NCI-H2171 treated with DMSO at 0.1 percent for 48 hours (cell line): ENCODE results near the gene RBPJ.
A peak's percentile ranks its signal among the peaks of the same experiment; 100 is the strongest.

Experiments
- DNase-seq: peaks from one replicate; lab custom pipeline; 2025; lab: John Stamatoyannopoulos, UW

Gene RBPJ

GRCh38 chr4:26320538-26321372 lies at the start of gene RBPJ:
Gene RBPJ (plus strand): TSS chr4:26321014. CDS start chr4:26321029, 15 bp downstream.
- peak; percentile 84 for DNase-seq

DNA sequence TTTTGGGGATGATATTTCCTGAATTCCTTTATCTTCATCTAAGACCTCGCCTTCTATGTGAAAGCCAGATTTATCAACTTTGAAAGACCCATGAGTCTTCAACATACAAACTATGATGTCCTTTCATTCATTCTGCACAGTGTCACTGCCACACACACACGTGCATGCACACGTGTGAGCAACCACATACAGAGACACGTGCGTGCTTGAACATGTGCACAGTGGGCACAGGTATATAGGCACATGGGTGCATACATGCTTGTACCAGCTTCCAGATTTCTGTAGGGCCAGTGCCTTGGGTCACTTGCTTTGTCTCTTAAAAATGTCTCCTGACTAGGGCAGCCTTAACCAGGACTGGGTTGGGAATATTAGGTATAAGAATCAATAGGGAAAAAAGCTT lies 49.1 kb upstream of the RBPJ start:
- DNase-seq = no peak

DNA sequence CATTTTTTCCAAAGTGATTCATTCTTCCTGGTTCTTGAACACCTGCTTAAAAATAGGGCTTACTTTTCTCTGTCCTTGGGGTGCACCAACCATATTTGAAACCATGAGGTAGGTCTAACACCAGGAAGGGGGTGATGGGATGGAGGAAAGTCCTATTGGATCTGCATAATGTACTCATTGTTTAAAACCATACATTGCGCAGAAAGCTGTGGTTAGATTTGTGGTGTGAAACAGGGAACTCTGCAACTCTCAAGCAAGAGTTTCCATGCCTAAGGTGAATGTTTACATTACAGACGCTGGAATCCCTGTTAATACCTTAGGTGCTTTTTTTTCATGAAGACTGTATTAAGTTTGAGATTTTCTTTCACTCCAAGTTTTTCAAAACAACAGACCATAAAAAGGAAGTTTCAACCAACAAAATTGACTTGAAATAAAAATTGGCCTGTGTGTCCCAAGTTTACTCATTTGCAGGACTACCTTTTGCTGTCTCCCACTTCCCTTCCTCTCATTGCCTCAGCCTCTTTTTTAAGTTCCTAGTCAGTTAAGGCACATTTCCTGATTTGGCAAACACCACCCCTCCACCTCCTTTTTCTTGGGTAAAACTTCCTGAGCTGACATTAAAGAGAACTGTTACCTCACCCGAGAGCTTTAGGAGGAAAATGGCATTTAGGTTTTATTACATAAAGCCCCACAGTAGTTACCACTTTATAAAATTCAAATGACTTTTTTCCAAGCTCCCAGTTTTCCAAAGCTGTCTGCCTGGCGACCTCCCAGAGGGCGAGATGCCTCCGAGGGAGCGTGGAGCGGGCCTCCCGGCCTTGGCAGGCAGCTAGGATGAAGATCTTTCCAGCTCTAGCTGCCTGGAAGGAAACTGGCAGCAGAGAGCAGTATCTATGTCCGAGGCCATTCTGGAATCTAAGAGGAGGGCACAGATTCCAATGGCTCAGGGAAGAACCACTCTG lies 47.9 kb upstream of the RBPJ start:
- no peak for DNase-seq

GRCh38 chr4:26273616-26273980 lies 47.2 kb upstream of the RBPJ start:
- DNase-seq = no peak

DNA sequence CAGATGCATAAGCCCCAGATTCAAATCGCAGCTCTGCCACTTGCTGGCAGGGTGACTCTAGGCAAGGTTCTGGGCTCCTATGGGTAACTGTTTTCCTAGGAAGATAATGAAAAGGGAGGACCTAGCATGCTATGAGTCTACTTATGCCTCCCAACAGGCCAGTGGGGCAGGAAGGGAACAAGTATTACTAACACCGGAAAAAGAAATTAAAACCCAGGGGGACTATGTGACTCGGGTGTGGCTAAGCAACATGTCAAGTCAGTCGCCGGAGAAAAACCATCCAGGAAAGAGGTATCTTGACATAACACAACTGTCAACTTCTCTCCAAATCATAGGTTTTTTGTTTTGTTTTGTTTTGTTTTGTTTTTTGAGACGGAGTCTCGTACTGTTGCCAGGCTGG lies 45.5 kb upstream of the RBPJ start:
- no peak for DNase-seq

GRCh38 chr4:26279446-26279845 lies 41.4 kb upstream of the RBPJ start:
- DNase-seq = no peak

DNA sequence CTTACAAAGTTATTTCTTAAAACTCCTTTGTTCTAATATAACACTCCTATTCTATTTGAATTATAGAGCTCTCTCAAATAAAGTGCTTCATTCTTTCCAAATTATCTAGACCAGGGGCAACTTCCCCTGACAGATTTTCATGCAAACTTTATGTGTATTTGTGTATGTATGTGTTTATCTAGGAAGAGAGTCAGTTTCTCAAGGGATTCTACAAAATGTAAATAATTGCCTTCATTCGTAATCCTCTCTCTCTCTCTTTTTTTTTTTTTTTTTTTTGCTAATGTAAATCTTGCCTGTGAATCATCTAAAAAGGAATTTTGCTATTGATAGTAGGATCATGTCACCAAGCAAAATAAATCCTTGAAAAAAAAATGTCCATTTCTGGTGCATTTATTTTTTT lies 38.9 kb upstream of the RBPJ start:
- DNase-seq = no peak

GRCh38 chr4:26284536-26284935 lies 36.3 kb upstream of the RBPJ start:
- DNase-seq = no peak

DNA sequence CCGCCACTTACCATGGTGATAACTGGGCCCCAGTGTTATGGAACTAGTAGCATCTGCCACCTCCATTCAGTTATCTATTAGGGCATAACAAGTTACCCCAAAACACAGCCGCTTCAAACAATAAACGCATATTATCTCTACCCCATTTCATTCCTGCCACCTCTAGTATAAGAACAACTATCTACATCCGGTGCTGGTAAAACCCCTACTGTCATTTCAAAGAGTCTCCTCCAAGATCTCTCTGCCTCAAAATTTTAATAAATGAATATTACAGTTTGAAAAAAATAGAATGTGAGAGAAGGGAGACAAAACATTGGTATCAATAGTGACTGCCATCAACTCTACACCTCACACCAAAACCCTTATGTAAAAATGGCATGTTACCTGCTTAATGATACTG lies 35.5 kb upstream of the RBPJ start:
- no peak for DNase-seq

DNA sequence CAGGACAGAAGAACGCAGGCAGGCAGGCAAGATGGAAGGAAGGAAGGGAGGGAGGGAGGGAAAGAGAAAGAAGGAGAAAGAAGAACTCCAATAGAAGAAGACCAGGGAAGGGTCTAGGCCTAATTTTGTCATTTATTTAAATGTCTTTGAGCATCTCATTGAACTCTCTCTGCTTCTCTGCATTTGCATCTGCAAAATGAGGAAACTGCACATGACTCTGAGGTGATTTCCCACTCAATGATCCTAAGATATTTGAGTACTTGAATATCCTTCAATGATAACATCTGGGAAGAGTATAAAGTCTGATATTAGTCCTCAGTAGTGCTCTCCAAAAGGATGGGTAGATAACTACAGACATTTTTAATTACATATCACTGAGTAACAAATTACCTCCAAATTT lies 33.1 kb upstream of the RBPJ start:
- no peak for DNase-seq

GRCh38 chr4:26288355-26288909 lies 32.4 kb upstream of the RBPJ start:
- no peak for DNase-seq

GRCh38 chr4:26289401-26289800 lies 31.4 kb upstream of the RBPJ start:
- no peak for DNase-seq

GRCh38 chr4:26290321-26290720 lies 30.5 kb upstream of the RBPJ start:
- no peak for DNase-seq

GRCh38 chr4:26294904-26295303 lies 25.9 kb upstream of the RBPJ start:
- DNase-seq = no peak

- DNase-seq = no peak
Observed at GRCh38 chr4:26296021-26296420, 24.8 kb upstream of the RBPJ start.

GRCh38 chr4:26296514-26296913 lies 24.3 kb upstream of the RBPJ start:
- no peak for DNase-seq

GRCh38 chr4:26297219-26297618 lies 23.6 kb upstream of the RBPJ start:
- DNase-seq = no peak

DNA sequence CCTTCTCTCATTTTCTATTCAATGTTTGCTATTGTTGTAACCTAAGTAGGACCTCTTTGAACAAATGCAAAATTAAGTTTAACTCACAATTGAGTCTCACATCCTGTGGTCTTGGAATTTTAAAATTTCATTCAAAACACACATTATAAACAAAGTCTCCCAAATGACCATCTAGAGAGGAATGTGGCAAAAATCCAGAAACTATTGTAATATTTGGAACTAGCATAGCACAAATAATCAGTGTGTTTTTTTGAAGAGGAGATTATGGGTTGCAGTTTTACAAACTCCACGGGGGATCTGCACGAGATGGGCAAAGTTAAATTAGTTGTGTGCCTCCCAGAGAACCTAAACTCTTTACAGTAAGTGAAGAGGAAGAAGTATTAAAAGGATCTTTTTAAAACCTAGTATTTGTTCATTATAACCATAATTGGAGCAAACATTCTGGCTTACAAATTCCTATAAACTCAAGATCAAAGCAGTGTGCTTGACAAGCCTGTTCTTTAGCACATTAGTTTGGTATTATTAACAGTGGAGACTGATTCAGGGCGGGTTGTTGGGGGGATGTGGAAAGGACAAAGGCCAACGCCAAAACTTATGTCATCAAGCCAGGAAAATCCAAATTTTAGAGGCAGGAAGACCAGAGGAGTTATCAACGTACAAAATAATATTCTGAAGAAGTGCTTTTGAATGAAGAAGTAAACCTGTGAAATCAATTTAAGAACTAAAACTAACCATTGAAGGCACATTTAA lies 22.4 kb upstream of the RBPJ start:
- DNase-seq = no peak

GRCh38 chr4:26299254-26299882 lies 21.4 kb upstream of the RBPJ start:
- DNase-seq = no peak

DNA sequence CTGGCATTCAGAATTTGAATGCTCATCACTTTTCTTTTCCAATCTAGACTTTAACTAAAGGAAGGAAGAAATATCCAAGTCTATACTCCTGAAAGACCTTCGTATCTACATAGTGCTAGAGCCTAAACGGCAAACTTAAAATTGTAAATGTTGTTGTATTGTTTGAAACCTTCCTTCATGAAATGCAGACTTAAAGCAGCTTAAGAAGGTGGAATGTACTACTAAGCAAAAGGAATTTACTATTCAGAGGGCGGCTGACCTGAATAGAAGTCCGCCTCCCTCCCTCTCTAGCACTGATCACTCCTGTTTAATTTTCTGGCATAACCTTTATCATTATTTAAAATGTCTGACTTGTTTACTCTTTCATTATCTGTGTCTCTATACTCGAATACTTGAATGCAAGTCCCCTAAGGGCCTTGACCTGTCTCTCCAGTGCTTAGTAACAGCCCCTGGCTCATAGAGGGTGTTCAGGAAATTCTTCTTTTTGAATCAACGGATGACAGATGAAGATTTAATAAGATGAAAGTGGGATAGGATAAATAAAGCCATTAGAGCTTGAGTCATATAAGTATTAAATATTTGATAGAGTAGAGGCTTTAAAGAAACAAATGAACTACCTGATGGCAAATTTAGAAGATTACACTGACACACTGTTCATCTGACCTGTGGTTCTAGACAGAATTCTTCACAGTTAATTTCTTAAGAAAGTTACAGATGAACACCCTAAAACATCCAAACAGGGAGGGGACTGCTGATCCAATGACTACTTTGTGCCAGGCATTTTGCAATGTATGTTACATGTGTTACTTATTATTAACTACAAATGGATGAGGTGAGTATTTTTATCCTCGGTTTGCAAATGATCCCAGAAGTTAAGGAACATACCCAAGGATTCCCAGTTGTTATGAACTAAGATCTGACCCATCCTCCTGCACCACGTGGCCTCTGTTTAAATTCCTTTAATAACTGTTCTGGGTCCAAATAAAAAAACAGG lies 20.2 kb upstream of the RBPJ start:
- DNase-seq = no peak
